Stimulated activated CD8-positive, alpha-beta memory T cell treated with anti-CD3 and anti-CD28 coated beads, Interleukin-12 subunit alpha, Interleukin-12 subunit beta, amount 100 ng/mL, for 4 hours (primary cell): ENCODE measurements around the gene ANXA6.
"Not testable (repeated sequence)": the region's sequence is repeated elsewhere in the genome, so short reads cannot be mapped to it uniquely, and the experiment has no call there.

ENCODE experiments used
- DNase-seq: peaks from one replicate; pipeline ENCODE4 v3.0.0-alpha.2; 2020; ENCODE audit warnings: low read depth

ANXA6 gene

DNA sequence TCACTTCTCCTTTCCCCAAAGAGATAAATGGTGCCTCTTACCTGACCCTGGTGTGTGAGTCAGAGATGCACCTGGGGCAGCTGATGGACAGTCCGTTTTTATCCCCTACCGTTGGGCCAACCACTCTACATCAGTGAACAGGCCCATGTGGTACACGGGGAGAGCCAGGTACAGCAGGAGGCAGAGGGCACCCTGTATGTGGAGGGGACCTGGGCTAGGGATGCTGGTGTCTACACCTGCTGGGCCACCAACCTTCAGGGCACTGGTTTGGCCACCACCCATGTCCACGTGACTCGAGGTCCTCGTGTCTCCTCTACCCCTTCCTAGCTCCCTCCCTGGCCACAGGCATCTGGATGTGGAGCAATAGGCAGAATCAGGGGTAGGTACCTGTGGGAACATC, 22.7 kb upstream of the ANXA6 start:
- DNase-seq, result no peak

DNA sequence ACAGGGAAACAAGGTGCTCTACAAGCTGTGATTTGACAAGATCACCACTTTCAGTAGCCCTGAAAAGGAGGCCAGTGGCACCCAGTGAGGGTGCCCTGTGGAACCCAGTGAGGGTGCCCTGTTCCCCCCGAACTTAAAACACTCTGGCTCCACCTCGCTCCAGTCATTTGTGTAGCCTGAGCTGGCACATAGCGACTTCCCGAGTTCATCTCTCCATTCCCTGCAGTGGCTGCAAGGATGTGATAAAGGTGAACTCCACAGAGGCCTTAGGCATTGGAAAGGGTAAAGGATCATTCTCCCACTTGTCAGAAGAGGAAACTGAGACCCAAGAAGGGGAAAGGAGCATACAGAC, 21.9 kb upstream of the ANXA6 start:
- no peak for DNase-seq

DNA sequence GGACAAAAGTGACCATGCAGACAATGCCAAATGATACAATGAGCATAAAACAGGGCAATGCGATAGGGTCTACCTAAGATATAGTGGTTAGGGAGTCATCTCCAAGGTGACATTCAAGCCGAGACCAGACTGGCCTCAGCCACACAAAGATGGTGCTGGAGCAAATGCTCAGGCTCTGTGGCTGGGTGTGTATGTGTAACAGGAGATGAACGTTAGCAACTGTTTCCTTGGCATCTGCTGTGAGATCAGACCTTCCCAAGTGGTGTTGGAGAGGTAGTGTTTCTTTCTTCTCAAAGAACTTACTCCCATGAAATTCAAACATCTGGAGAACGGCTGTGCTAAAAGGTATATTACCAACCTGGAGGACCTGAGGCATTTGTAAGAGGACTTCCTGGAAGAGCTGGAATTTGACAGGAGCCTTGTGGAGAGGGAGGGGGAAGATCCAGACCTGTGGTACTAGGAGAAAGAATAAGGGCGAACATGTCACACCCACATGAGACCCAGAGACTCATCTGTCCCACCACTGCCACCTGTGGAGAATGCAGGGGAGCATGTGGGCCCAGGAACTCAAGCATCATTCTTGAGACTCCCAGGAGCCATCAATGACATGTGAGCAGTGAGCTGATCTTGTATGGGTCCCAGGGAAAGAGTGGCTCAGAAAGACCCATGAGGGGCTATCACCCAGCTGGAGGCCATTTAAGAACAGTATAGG, 21.4 kb upstream of the ANXA6 start:
- DNase-seq, result no peak

DNA sequence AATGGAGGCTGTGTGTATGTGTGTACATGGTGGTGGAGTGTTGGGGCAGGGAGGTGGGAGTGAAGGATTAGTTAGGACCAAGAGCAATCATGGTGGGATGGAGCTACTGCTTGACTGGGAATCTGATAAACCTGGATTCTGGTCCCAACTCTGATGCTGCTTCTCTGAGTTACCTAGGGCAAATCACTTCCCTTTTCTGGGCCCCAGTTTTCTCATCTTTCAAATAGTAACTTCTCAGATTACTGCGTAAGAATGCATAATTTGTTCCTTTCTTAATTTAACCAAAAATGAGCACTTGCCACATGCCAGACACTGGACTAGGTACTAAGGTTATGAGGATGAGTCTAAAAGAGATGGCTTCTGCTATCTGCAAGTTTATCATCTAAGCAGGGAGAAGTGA, 20.8 kb upstream of the ANXA6 start:
- DNase-seq, result no peak

DNA sequence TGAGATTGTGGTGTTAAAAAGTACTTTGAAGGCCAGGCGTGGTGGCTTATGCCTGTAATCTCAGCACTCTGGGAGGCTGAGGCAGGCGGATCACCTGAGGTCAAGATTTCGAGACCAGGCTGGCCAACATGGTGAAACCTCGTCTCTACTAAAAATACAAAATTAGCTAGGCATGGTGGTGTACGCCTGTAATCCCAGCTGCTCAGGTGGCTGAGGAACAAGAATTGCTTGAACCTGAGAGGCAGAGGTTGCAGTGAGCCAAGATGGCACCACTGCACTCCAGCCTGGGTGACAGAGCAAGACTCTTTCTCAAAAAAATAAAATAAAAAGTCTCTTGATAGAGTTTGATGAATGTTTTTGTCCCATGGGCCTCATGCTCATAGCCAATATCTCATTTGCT, 18.7 kb upstream of the ANXA6 start:
- not testable (repeated sequence) for DNase-seq

DNA sequence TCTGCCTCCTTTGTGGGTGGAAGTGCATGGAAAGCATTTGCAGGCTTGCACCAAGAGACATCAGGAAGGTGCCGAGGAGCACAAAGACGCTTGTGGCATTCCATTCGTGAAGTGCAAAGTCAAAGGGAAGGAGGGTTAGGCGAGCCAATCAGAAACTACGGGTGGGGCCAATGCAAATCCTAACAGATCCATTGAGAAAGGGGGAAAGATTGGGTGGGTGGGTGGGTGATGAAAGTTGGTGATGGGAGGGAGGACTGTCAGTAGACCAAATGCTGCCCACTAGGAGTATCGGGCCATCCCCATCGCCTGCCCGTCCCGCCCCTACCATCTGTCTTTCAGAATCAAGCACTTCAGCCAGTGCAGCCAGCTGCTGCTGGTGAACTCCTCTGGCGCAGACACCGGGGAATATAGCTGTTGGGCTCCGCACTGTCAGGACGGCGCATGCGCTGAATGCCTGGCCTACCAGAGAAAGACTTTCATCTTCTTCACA, 17.1 kb upstream of the ANXA6 start:
- DNase-seq, result no peak

DNA sequence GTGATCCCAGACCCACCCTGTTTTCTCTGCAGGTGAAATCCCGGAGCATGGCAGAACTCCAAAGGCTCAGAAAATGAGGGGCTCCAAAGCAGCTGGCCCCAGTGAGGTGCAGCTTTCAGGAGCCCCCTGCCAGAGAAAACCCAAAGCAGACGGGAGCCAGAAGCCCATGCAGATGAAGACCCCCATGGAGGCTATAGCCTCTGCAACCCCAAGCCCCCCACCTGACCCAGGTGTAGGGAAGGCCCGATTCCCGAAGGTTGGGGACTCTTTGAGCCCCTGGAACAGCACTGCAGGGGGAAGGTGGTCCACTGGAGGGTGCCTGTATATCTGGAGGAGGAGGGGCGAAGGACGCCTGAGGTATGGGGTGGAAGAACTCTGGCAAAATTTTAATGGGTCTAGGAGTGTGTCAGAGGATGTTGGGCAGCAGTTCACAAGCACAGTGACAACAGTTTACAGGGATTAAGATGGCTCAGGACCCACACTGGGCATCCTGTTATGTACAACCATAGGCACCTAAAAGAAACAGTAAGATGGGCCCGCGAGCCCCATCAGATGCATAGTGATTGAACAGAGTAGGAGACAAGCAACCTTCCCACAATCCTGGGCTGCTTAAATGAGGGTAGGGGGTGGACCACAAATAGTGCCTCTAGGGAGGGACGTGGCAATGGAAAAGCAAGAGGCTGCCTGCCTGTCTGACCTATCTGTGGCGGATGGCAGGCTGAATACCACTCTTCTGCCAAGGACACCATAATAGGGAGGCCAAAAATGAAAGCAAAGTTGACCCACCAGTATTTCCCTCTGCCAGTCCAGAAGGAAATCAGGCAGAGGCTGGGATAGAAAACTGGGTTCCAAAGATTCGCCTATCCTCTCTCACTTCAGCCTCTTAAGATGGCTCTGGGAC, 16.4 kb upstream of the ANXA6 start:
- DNase-seq, result no peak

DNA sequence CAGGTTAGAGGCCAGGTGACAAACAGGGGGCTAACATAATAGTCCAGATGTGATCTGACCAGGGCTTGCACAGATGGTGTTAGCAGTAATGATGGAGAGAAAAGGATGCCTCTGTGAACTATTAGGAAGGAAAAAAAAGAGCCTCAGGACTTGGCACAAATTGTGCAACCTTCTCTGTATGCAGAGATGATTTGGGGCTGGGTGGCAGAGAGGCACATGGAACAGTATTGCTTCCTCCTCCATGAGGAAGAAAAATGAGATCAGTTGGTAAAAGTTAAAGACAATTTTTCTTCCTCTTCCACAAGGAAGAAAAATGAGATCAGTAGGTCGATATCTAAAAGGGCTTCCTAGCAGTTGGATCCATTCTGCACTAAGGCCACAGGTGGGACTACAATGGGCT, 13.9 kb upstream of the ANXA6 start:
- DNase-seq, result no peak

DNA sequence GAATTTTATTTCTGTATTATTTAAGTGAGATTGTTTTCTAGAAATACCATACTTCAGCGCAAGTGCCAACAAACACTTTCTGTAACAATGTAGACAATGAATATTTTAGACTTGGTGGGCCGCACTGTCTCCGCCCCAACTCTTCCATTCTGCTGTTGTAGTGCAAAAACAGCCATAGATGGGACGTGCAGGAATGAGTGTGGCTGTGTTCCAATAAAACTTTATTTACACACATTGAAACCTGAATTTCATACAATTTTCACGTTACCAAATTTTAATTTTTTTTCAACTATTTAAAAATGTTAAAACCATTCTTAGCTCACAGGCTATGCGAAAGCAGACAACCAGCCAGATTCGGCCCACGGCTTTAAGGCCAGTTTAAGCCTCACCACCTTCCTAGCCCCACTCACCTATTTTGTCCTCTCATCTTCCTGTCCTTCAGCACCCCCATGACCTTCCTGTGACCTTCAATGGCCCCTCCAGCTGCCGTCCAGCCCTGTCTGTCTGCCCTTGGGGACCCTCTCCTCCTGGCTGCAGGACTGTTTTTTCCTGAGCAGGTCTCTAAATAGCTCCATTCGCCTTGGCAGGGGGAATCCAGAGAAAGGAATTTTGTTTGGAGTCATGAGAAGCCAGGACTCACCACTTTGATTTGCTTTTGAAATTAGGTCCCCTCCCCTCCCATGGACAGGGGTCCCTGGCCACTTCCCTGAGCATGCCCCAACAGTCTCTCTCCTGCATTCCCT, 11.2 kb upstream of the ANXA6 start:
- DNase-seq, result no peak

DNA sequence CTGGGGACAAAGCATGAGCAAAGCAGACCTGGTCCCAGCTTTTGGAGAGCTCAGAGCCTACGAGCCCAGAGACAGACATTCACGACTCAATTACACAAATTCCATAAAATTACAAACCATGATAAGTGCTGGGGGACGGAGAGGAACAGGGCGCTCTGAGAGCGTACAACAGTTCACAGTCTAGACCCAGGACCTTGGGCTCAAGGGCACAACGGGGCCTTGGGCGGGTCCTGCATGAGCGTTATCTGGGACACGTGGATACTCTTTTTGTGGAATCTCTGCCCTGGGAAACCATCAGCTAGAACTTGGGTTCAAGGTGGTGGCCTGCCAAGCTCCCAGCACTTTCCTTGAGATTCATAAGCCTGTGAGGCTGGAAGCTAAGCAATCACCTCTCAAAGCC, 9.4 kb upstream of the ANXA6 start:
- no peak for DNase-seq

DNA sequence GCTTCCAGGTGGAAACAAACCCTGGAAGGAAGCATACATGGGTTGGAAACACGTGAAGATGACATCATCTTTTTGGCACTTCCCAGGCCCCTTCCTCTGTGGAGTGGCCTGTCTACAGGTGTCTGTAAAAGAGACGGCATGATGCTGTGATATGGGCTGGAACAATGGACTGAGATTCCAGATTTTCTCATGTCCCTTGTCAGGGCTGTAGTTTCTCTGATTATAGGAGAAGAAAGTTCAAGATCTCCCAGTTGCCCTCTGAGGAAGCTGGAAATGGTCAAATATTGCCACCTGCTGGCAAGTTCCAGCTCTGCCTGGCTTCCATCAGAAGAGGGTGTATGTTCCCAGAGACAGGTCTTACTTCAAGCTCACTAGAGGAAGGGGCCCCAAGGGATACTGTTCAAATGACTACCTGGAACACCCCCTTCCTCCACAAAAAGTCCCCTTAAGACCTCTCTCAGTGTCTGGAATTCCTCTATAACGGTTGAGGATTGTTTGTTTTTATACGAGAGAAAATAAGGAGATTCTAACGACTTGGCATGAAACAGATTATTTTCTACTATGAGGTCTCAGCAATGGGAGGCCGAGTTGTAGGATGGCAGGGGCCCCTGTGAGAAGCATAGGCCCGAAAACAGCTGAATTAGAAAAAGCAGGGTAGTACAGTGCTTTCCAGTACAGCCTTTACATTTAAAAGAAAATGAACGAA, 7.3 kb upstream of the ANXA6 start:
- peak; percentile 56 for DNase-seq

DNA sequence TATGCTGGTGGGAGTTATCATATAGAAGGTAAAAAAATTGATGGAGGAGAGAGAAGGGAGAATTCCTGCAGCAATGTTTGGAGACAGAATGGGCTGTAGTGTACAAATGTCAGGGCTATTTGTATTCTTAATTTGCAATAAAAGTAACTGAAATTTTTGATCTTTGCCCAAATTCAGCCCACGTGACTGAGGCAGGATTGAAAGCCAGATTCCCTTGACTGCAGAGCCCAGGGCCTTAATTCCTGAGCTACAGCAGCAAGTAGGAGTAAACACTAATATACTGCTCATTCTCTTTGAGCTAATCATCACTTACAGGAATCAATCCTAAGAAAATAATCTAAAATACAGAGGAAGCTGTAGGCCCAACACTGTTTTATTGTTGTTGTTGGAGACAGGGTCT, 5.2 kb upstream of the ANXA6 start:
- no peak for DNase-seq

DNA sequence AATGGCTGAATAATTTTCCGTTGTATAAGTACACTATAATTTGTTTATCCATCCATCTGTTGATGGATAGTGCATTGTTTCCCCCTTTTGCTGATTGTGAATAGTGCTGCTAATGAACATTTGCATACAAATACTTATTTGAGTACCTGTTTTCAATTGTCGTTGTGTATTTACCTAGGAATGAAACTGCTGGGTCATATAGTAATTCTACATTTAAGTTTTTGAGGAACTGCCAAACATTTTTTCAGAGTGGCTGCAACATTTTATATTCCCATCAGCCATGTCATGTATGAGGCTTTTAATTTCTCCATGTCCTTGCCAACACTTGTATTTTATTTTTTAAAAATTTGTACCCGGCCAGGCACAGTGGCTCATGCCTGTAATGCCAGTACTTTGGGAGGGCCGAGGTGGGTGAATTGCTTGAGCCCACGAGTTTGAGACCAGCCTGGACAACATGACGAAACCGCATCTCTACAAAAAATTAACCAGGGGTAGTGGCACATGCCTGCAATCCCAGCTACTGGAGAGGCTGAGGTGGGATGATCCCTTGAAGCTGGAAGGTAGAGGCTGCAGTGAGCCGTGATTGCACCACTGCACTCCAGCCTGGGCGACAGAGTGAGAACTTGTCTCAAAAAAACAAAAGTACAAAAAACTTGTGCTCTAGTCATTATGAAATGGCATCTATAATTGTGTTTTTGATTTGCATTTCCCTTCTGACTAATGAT, 2.2 kb upstream of the ANXA6 start:
- DNase-seq, result no peak

DNA sequence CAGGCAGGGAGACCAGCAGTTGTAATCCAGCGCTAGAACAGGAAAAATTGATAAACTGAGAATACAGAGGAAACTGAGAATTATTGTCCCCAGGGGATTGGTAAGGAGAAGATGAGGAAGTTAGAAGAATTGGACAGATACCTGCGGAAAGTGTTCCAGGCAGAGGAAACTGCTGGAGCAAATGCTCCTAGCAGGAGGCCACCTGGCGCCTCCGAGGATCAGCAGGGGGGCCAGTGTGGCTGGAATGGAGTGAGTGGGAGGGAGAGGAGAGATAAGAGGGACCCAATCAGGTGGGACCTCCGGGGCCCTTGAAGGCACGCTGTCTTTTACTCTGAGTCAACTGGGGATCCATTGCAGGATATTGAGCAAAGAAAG, 695 bp upstream of the ANXA6 start:
- no peak for DNase-seq

DNA sequence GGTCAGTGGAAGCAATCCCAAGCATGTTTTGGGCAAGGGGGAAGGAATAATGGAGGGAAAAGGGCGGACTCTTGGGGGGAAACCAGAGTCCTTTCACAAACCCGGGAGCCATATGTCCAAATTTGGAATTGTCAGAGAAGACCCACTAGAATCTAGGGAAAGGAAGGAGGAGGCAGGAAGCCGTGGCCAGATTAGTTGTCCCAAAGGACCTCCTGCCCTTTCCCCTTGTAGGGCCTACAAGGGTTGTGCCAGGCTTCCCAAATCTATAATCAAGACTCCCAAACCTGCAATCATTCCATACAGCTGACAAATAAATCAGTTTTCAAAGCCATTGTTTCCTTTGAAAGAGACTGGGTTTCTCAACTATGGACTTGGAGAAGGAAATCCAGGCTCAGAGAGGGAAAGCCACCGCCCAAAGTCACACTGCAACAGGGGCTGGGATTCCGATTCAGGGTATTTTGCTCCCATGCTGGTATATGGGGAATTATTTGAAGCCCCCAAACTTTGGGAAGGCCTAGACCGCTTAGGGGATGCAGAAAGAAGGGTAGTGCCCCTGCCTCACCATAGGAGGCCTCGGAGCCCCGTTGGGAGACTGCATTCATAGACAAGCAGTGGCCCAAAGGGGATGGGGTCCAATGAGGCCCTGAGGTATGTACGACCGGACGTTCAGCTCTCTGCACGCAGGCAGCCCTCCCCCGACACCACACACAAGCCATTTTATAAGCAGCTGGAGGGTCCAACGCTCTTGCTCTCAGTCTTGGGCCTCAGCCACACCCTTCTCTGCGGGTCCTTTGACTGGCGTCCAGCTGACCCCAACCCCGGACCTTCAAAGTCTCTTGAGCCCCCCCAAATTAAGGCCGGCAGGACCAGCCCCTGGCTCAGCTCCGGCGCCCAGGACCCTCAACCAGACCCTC, 815 bp downstream of the ANXA6 start:
- no peak for DNase-seq

DNA sequence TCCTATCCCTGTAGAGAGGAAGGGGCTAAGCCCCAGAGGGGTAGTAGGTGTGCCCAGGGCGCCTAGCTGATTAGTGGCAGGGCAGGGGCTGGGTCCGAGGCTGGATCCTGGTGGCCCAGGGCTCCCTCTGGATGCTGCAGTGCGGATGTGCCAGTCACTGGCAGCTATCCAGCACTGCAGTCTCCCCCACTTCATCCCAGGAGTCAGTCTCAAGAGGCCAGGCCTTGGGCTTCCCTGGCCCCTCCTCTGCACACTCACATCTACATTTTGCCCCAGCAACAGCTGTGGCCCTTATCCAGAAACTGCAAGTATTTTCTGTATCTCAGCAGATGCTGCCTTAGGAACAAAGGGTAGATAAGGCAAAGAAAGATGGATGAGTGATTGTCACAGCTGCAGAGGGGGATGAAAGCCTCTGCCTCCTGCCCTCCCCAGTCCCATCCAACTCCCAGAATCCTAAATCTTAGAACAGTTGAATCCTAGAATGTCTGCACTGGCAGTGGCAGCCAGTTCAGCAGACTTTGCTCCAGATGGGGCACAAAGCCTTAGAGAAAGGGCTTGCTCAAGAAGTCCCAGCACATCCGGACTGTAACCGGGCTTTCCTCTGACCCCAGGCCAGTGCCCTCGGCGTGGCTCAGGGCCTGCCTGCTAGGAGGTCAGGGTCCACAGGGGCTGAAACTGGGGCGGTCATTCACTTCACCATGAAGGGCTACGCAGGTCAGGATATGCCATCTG, 1.6 kb downstream of the ANXA6 start:
- DNase-seq, result no peak

DNA sequence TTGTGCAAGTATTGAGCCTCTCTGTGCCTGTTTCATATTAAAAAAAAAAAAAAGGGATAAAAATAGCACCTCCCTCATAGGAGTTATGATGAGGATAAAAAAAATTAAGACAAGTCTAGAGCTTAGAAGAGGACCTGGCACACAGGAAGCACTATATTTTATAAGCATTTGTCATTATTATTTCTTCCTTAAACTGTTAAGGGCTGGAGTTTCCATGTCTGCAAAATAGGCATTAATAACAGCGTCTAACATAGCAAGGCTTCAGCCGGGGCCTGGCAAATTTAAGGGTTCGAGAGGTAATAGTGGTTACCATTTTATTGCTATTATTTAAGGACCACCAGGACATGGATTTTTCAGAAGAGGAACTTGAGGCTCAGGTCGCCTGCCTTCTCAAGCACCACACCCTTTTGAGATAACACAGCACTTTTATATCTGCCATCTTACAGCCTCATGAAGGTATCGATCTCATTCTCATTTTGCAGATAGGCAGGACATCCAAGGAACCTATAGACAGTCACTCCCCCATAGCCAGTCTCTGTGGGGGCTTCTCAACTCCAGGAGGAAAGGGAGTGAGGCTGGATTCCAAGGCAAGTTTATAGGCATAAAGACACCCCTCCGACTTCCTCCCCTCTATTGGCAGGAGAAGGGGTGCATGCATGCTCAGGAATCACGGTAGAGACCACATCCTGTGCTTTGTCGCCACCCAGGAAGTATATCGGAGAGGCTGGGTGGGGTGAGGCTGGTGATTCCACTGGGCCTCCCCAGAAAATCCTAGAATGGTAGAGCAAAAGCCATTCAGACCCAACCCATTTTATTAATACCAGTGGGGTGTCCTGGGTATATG, 2.4 kb downstream of the ANXA6 start:
- no peak for DNase-seq

DNA sequence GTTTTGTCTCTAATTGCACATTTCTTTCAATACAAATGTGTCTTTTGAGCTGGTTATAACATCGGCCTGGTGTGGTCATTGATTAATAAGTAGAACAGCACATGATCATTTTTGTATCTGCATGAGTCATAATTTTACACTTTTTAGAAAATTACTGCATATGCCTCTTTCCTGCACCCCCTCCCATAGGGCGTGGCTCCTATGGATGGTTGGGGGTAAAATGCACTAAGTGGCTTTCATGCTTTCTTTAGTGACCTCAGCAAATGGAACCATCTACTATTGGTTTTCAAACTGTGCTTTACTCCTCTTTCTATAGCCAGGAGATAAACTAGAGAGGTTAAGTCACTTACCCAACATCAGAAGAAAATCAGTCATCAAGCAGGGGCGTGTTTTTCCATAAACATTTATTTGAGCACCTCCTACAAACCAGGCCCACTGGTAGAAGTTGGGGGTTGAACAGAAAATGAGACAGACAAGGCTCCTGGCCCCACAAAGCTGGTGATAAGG, 3.8 kb downstream of the ANXA6 start:
- no peak for DNase-seq

DNA sequence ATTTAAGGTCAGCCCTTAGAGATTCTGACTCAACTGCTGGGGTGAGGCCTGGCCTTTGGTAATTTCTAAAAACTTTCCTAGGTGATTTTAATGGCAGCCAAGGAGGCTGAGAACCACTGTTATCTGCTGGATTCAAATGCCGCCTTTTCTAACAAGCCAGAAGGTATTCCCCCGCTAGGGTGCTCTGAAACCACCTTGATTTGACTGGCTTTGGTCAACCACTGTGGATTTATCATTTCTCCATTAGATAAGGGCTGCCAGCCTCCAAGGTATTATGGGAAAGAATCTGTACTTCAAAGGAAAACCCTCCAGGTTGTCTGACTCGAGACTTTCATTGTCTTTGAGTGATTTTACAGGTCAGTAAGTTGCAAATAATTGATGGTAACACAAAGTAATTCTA, 4.3 kb downstream of the ANXA6 start:
- no peak for DNase-seq
